ENCODE data around the gene NAALADL2. TPM values are rescaled to one million over a fixed set of nuclear protein-coding genes. Genes with fewer than 3 reads are reported as not detected.

Gene NAALADL2
- total RNA-seq, 2 donors from 2014 or later = 0.70 TPM; not detected in 1

DNA sequence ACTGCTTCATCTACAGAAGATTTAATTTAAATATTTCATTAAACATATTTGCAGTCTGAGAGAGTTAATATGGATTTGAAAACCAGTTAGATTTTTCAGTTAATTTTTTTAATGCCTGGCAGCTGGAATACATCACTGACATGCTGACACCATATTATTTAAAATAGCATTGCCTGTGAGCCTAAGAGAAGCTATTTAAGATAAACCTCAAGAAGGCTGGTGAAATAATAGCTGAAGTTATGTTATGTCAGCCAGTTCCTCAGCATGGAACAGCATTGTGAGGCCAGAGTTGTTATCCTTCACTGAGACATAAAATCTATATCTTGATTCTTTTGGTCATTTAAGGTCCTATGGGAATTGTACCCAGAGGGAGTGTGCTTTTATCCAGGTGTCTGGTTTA lies 705.2 kb downstream of the NAALADL2 start:
- peaks cover 3% of the 10 kb centered on the region for H3K9me3 Mint-ChIP-seq
- H3K4me3 Mint-ChIP-seq = no peak overlapping the region
- H3K4me1 Mint-ChIP-seq (ENCODE audit: low read depth in 2 of 2) = no peaks in the 10 kb centered on the region
- H3K27ac Mint-ChIP-seq = no peak overlapping the region
- H3K36me3 Mint-ChIP-seq = peaks cover 15% of the 10 kb centered on the region
- no peaks in the 10 kb centered on the region for H3K27me3 Mint-ChIP-seq
- DNase-seq (ENCODE audit: low spot score) (no peak), ATAC-seq (no peak)

DNA sequence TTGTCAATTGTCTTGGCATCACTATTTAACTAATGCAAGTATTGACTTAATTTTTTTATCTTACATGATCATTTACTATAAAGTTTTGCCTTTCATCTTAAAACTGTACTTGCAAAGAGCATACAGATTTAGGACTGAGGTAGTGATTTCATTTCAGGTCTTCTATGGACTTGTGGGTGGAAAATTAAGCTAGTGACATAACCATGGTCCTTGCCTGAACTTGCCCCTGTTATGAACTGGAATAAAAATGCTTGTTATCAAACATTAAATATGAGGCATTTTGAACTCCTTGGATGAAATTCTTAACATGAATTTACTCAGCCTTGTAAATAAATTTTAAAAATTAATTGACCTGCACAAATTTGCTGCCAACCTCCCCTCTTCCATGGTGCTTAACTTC lies 712.0 kb downstream of the NAALADL2 start:
- no peak overlapping the region for H3K27ac Mint-ChIP-seq
- no peak for ATAC-seq

DNA sequence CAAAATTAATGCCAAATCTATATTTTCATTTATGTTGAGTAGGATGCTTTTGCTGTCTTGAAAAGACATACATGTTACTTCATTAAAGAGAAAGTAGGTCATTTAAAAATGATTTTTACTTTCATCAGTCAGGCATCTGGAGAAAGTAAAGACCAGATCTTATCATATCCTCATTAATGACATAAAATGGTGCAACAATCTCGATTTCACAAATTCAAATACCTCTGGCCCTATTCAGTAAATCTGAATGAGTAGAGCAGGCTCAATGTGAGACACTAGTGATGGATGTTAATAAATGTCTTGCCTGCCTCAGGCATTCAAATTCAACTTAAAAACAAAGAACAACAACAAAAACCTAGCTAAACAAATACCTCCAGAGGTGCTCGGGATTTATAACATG lies 714.1 kb downstream of the NAALADL2 start:
- DNase-seq (ENCODE audit: low spot score) = no peak
- Mint-ChIP-seq H3K4me3 (no peak overlapping the region), H3K27ac (no peak overlapping the region), H3K9me3 (peaks cover 3% of the 10 kb centered on the region), H3K36me3 (no peaks in the 10 kb centered on the region), H3K4me1 (ENCODE audit: low read depth in 2 of 2) (no peaks in the 10 kb centered on the region), H3K27me3 (no peaks in the 10 kb centered on the region)
- no peak for ATAC-seq

More for the DNA sequence above, 712.0 kb downstream of the NAALADL2 start:
- H3K4me1 Mint-ChIP-seq (ENCODE audit: low read depth in 2 of 2) = no peaks in the 10 kb centered on the region
- peaks cover 3% of the 10 kb centered on the region for H3K9me3 Mint-ChIP-seq
- no peak for DNase-seq (ENCODE audit: low spot score)
- no peaks in the 10 kb centered on the region for H3K27me3 Mint-ChIP-seq
- no peak overlapping the region for H3K4me3 Mint-ChIP-seq
- peaks cover 6% of the 10 kb centered on the region for H3K36me3 Mint-ChIP-seq

DNA sequence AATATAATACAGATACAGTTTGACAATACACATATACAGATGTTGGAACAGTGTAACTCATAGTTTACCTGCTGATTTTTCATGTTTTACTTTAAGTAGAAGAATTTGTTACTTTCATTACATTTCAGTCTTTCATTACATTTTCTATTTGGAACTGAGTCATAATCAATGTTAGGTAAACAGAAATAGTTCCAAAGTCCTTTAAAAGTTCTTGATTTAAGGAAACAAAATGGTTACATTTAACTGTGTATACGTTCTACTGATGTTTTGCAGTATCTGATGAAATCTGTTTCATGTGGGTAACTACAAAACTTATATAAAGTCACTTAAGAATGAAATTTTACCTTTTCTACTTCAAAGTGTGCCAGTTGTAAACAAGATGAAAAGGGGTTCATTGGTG lies 721.2 kb downstream of the NAALADL2 start:
- DNase-seq (ENCODE audit: low spot score) (no peak), ATAC-seq (no peak)
- Mint-ChIP-seq H3K9me3 (peaks cover 8% of the 10 kb centered on the region), H3K4me1 (ENCODE audit: low read depth in 2 of 2) (no peaks in the 10 kb centered on the region), H3K4me3 (no peak overlapping the region), H3K36me3 (no peaks in the 10 kb centered on the region), H3K27ac (no peak overlapping the region), H3K27me3 (no peaks in the 10 kb centered on the region)

DNA sequence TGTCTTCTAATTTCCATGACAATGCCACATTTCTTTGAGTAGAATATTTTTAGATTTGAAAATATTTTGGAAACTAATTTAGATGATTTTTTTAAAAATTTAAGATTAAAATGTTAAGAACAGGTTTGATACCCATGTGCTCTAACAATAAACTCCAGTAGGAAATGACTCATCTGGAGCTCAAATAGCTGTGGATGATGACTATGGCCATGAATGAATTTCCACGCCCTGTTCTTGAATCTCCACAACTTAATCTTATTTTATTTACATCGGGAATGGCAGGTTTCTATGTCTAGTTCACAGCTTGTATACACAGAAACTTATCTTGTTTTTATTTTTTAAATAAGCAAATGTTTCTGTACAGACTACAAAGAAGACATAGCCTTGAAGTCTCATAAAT lies 726.8 kb downstream of the NAALADL2 start:
- DNase-seq (ENCODE audit: low spot score) (no peak), ATAC-seq (no peak)
- Mint-ChIP-seq H3K4me1 (ENCODE audit: low read depth in 2 of 2) (no peaks in the 10 kb centered on the region), H3K4me3 (no peak overlapping the region), H3K27ac (no peak overlapping the region), H3K27me3 (no peaks in the 10 kb centered on the region), H3K9me3 (peaks cover 7% of the 10 kb centered on the region), H3K36me3 (no peaks in the 10 kb centered on the region)

DNA sequence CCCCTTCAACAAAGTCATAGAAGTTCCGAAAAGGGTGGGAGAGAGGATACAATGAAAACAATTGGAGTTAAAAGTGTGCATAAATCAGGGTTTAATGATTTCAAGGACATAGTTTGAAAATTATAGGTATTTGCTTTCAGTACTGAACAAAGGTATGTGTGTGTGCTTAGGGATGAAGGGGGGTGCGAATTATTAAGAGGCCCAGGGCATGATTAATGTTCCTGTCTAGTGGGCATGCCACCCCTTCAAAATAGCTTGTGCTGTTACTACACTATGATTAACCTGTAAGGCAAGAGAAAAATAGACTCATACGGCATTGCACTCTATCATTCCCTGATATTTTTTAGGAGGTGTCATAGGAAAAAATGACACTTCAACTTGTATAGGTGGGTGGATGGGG lies 731.6 kb downstream of the NAALADL2 start:
- Mint-ChIP-seq H3K36me3 (no peaks in the 10 kb centered on the region), H3K27me3 (no peaks in the 10 kb centered on the region), H3K4me3 (no peak overlapping the region), H3K4me1 (ENCODE audit: low read depth in 2 of 2) (no peaks in the 10 kb centered on the region), H3K27ac (no peak overlapping the region), H3K9me3 (peaks cover 8% of the 10 kb centered on the region)
- ATAC-seq = no peak
- no peak for DNase-seq (ENCODE audit: low spot score)

DNA sequence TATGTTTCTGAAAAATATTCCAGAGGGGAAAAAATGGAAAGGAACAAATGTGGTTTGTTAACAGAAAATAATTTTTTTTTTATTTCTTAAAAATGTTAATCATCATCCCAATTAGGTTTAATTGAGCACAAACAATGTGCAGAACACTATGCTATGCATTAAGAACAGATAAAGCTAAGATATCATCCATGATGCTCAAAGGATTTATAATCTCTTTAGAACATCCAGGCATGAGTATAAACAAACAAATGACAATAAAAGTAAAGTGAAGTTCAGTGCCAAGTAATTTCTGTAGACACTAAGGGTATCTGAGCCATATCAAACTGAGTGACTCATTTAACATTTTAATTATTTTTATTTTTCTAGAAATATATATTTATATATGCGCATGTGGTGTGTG lies 732.2 kb downstream of the NAALADL2 start:
- no peaks in the 10 kb centered on the region for H3K4me1 Mint-ChIP-seq (ENCODE audit: low read depth in 2 of 2)
- no peak overlapping the region for H3K27ac Mint-ChIP-seq
- H3K9me3 Mint-ChIP-seq = peaks cover 8% of the 10 kb centered on the region
- no peaks in the 10 kb centered on the region for H3K36me3 Mint-ChIP-seq
- H3K4me3 Mint-ChIP-seq = no peak overlapping the region
- no peak for DNase-seq (ENCODE audit: low spot score)
- ATAC-seq = no peak
- H3K27me3 Mint-ChIP-seq = no peaks in the 10 kb centered on the region

DNA sequence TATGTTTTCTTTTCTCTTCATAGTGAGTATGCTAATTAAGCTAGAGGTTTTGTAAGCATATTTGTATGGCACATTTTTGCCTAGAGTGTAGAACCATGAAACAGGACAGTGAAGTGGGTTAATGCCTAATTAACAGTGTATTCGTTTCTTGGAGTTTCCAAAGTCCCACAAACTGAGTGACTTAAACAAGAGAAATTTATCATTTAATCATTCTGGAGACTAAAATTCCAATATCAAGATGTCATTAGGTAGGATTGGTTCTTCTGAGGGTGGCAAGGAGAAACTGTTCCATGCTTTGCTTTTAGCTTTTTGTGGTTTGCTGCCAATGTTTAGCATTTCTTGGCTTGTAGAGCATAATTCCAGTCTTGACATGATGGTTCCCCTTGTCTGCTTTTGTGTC lies 734.2 kb downstream of the NAALADL2 start:
- H3K27ac Mint-ChIP-seq = no peak overlapping the region
- DNase-seq (ENCODE audit: low spot score) (no peak), ATAC-seq (no peak)
- no peak overlapping the region for H3K4me3 Mint-ChIP-seq
- H3K4me1 Mint-ChIP-seq (ENCODE audit: low read depth in 2 of 2) = no peaks in the 10 kb centered on the region
- H3K9me3 Mint-ChIP-seq = peaks cover 5% of the 10 kb centered on the region
- no peaks in the 10 kb centered on the region for H3K36me3 Mint-ChIP-seq
- no peaks in the 10 kb centered on the region for H3K27me3 Mint-ChIP-seq

DNA sequence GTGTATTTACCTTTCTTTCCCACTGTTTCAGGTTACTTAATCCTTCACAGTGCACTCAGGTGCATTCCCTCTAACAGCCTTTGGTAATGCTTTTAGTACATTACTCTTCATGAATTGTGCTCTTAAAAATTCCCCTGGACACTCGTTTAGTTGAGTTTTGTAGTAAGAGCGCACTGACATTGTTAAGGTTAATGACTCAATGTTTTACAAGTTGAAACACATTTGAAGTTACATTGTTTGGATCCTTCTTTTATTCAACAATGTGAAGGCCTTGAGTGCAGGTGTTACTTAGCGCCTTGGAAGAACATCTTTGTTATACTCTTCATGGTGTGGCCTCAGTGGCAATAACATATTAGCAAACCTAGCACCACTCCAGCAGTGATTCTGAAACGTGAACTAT lies 739.6 kb downstream of the NAALADL2 start:
- ATAC-seq (no peak), DNase-seq (ENCODE audit: low spot score) (no peak)
- Mint-ChIP-seq H3K4me1 (ENCODE audit: low read depth in 2 of 2) (no peaks in the 10 kb centered on the region), H3K27me3 (no peaks in the 10 kb centered on the region), H3K9me3 (peaks cover 10% of the 10 kb centered on the region), H3K27ac (no peak overlapping the region), H3K4me3 (no peak overlapping the region), H3K36me3 (no peaks in the 10 kb centered on the region)

DNA sequence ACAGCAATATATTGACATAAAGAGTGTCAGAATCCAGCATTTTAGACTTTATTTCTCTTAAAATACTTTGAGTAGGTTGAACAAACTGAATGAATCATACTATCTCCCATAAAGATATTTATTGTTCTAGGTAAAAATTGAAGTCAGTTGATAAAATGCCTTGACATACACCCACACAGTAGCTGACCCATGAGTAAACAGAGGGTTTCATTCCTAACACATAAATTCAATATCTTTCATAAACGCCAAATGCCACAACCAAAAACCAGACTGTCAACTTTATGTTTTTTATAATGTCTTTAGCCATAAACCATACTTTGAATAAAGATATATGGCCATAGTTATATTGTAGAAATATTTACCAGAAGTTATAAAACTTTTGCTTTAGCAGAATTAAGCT lies 742.4 kb downstream of the NAALADL2 start:
- ATAC-seq (no peak), DNase-seq (ENCODE audit: low spot score) (no peak)
- Mint-ChIP-seq H3K27me3 (no peaks in the 10 kb centered on the region), H3K27ac (no peak overlapping the region), H3K4me3 (no peak overlapping the region), H3K36me3 (no peaks in the 10 kb centered on the region), H3K9me3 (peaks cover 6% of the 10 kb centered on the region), H3K4me1 (ENCODE audit: low read depth in 2 of 2) (no peaks in the 10 kb centered on the region)

DNA sequence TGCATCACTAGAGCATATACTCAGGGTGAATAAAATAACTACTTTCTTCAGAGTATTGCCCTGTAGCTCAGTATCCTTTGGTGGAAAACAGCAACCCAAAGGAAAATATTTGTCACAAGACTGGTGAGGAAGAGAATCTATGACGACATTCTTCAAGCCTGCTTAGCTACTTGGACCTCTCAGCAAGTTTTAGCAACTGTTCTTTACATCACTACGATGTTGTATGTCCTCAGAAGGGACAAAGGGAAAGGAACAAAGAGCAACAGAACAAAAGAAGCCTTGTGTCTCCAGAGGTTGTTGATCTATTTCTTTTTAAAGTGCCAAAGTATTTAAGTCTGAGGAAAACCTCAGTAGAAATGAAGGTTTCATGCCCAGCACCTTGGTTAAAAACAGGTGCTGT lies 746.7 kb downstream of the NAALADL2 start:
- H3K27ac Mint-ChIP-seq = no peak overlapping the region
- no peaks in the 10 kb centered on the region for H3K36me3 Mint-ChIP-seq
- no peak overlapping the region for H3K4me3 Mint-ChIP-seq
- H3K4me1 Mint-ChIP-seq (ENCODE audit: low read depth in 2 of 2) = no peaks in the 10 kb centered on the region
- H3K9me3 Mint-ChIP-seq = peaks cover 2% of the 10 kb centered on the region
- DNase-seq (ENCODE audit: low spot score) = no peak
- no peaks in the 10 kb centered on the region for H3K27me3 Mint-ChIP-seq
- no peak for ATAC-seq

DNA sequence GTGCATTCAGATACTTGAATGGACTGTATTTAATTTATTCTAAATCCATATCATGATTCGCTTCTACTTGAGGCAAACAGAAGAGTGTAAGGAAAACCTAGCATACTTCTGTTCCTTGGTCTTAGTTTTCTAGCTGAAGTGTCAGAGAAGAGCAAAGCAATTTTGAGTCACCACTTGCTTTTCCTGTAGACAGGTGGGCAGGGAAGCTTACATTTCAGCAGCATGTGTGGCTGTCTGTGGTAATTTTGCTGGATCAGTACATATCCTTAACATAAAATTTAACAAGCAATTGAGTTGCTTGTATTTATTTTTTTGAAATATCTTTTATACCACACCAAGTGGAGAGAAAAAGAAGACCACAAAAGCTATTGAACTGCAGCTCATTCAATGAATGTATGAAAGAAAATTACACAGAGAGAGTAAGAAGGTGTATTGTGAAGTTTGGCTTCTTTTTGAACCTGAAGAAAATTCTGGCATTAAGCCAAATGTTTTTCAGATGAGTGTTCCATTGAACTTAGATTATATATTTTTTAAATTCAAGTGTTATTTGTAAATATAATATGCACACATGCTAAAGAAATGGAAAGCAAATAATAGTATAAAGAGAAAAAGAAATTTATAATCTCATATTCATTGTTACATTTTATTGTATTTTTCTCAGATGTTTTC lies 747.6 kb downstream of the NAALADL2 start:
- no peaks in the 10 kb centered on the region for H3K27me3 Mint-ChIP-seq
- H3K27ac Mint-ChIP-seq = no peak overlapping the region
- no peak for ATAC-seq
- no peak for DNase-seq (ENCODE audit: low spot score)
- peaks cover 2% of the 10 kb centered on the region for H3K9me3 Mint-ChIP-seq
- no peaks in the 10 kb centered on the region for H3K36me3 Mint-ChIP-seq
- H3K4me3 Mint-ChIP-seq = no peak overlapping the region
- H3K4me1 Mint-ChIP-seq (ENCODE audit: low read depth in 2 of 2) = no peaks in the 10 kb centered on the region

DNA sequence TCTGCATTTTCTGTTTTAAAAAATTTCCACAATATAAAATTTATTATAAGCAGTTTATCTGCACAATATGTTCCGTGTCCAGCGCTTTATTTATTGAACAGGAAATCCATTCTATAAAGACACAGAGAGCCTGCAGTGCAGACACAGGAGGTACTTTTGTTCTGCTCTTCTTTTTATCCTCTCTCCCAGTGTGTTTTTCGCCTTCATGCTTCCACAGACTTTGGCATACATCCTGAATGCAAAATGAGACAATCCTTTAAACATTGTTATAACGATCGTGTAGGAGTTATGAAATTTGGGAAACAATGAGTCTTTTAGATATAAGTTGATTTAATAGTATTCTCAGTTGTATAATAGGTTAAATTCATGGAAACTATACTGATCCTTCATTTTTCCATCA lies 749.2 kb downstream of the NAALADL2 start:
- H3K27ac Mint-ChIP-seq = no peak overlapping the region
- H3K27me3 Mint-ChIP-seq = no peaks in the 10 kb centered on the region
- DNase-seq (ENCODE audit: low spot score) (no peak), ATAC-seq (no peak)
- H3K4me3 Mint-ChIP-seq = no peak overlapping the region
- H3K4me1 Mint-ChIP-seq (ENCODE audit: low read depth in 2 of 2) = no peaks in the 10 kb centered on the region
- peaks cover 2% of the 10 kb centered on the region for H3K9me3 Mint-ChIP-seq
- H3K36me3 Mint-ChIP-seq = no peaks in the 10 kb centered on the region

DNA sequence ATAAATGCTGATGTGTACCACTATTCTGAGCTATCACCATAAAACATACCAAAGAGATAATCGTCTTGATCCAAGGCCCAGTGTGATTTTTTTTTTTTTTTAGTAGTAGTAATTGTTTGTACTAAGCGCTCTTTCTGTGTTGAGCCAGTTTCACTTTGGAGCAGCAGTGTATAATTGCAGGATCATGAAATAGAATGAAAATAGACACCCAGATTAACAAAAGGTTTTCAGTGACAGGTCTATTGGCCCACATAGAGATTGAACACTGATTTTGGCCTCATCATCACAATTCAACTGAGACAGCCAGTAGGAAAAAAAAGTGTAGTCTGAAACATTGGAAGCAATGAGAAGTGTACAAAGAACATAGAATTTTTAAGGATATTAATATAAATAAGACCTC lies 749.8 kb downstream of the NAALADL2 start:
- Mint-ChIP-seq H3K36me3 (no peaks in the 10 kb centered on the region), H3K4me1 (ENCODE audit: low read depth in 2 of 2) (no peaks in the 10 kb centered on the region), H3K27me3 (no peaks in the 10 kb centered on the region), H3K9me3 (peaks cover 2% of the 10 kb centered on the region), H3K4me3 (no peak overlapping the region), H3K27ac (no peak overlapping the region)
- ATAC-seq (no peak), DNase-seq (ENCODE audit: low spot score) (no peak)

DNA sequence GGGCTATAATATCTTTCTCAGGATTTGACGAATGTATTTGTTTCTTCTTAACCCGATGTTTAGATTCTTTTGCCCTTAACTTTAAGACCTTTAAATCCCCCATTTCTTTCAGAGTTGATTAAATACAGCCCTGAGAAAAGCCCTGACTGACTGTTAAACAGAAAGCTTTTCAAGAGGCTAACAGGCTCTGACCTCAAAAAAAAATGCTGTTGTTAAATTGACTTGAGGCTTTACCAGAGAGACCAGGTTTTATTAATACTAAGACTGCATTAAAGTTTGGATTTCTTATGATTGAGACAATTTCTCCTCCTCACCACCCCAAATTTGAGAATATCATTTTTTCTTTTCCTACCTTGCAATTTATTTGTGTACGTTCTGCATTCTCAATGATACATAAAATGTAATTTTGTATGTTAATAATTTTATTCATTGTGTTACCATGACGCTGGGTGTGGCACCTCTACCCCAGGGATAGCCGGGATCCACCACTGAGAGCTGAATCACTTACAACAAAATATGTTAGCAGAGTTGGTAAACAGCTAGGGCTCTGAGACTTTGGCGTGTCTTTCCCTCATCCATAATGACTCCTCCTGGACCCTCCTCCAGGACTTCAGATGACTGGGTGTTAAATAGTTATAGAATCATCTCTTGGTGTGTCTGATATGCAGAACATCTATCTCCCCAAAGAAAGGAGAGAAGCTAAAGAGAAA lies 753.5 kb downstream of the NAALADL2 start:
- H3K4me1 Mint-ChIP-seq (ENCODE audit: low read depth in 2 of 2) = no peaks in the 10 kb centered on the region
- no peak overlapping the region for H3K27ac Mint-ChIP-seq
- H3K4me3 Mint-ChIP-seq = no peak overlapping the region
- no peaks in the 10 kb centered on the region for H3K27me3 Mint-ChIP-seq
- no peak for DNase-seq (ENCODE audit: low spot score)
- H3K36me3 Mint-ChIP-seq = no peaks in the 10 kb centered on the region
- ATAC-seq = no peak
- H3K9me3 Mint-ChIP-seq = peaks cover 5% of the 10 kb centered on the region

All from natural killer cell treated with Interleukin-12 subunit alpha and Interleukin-12 subunit beta and Interleukin-15 and Interleukin-18, amount 100 ng/mL, for 72 hours (primary cell).